Liver (tissue), 9 donors: ENCODE results near the gene EPHB4. TPM values are rescaled to one million over a fixed set of nuclear protein-coding genes. Genes with fewer than 3 reads are reported as not detected.

ENCODE experiments used
- DNase-seq: peaks from one replicate; pipeline ENCODE4 v3.0.0-alpha.2; 2017; ENCODE audit warnings: low spot score
- H3K27ac ChIP-seq, 2 donors: one replicate each; pipeline ENCODE4 v1.7.0; 2013; ENCODE audit warnings: inconsistent platforms in 2 of 2, low read length in 2 of 2, control low read depth in 1 of 2, low read depth in 1 of 2, mild to moderate bottlenecking in 1 of 2
- H3K27me3 ChIP-seq, 4 donors: one replicate each; pipeline versions ENCODE4 v1.6.1 to v1.7.0; 2013; ENCODE audit warnings: low read length in 3 of 4, inconsistent platforms in 1 of 4, mild to moderate bottlenecking in 1 of 4, moderate library complexity in 1 of 4; ENCODE audit not compliant: control insufficient read depth in 4 of 4, insufficient read depth in 4 of 4
- H3K36me3 ChIP-seq, 4 donors: one replicate each; pipeline versions ENCODE4 v1.6.1 to v1.7.0; 2013; ENCODE audit warnings: low read length in 3 of 4, mild to moderate bottlenecking in 3 of 4, low read depth in 1 of 4, moderate library complexity in 1 of 4; ENCODE audit not compliant: control insufficient read depth in 4 of 4, insufficient read depth in 3 of 4
- H3K4me1 ChIP-seq, 4 donors: one replicate each; pipeline versions ENCODE4 v1.6.1 to v1.7.0; 2013; ENCODE audit warnings: low read length in 3 of 4, mild to moderate bottlenecking in 3 of 4, moderate library complexity in 1 of 4; ENCODE audit not compliant: control insufficient read depth in 4 of 4, insufficient read depth in 4 of 4
- H3K4me3 ChIP-seq, 3 donors: one replicate each; pipeline versions ENCODE4 v1.6.1 to v1.7.0; 2013; ENCODE audit warnings: low read length in 3 of 3, control low read depth in 1 of 3, low read depth in 1 of 3, mild to moderate bottlenecking in 1 of 3
- H3K9ac ChIP-seq, 2 donors: one replicate each; pipeline ENCODE4 v1.7.0; 2013; ENCODE audit warnings: low read length in 2 of 2, mild to moderate bottlenecking in 2 of 2, moderate library complexity in 2 of 2, control low read depth in 1 of 2, low read depth in 1 of 2
- H3K9me3 ChIP-seq, 4 donors: one replicate each; pipeline versions ENCODE4 v1.6.1 to v1.7.0; 2013; ENCODE audit warnings: low read length in 3 of 4; ENCODE audit not compliant: control insufficient read depth in 4 of 4
- EGR1 ChIP-seq, 2 donors: IDR thresholded peaks; 2 replicates each; pipeline ENCODE4 v1.6.1; 2016 to 2018; ENCODE audit warnings: antibody characterized with exemption in 2 of 2, low read depth in 2 of 2
- FOXA1 ChIP-seq: IDR thresholded peaks from 2 replicates; pipeline ENCODE4 v1.6.1; 2016; ENCODE audit warnings: antibody characterized with exemption
- FOXA2 ChIP-seq: IDR thresholded peaks from 2 replicates; pipeline ENCODE4 v1.6.1; 2016; ENCODE audit warnings: antibody characterized with exemption
- GABPA ChIP-seq, 2 donors: IDR thresholded peaks in 1 of 2; conservative IDR thresholded peaks in 1 of 2; 2 replicates each; pipeline ENCODE4 v1.6.1; 2016; ENCODE audit warnings: antibody characterized with exemption in 2 of 2, mild to moderate bottlenecking in 1 of 2, moderate library complexity in 1 of 2
- HNF4A ChIP-seq, 2 donors: conservative IDR thresholded peaks; 2 replicates each; pipeline ENCODE4 v1.6.1; 2016; ENCODE audit warnings: antibody characterized with exemption in 2 of 2, mild to moderate bottlenecking in 2 of 2
- HNF4G ChIP-seq: IDR thresholded peaks from 2 replicates; pipeline ENCODE4 v1.6.1; 2016; ENCODE audit warnings: antibody characterized with exemption
- JUND ChIP-seq, 2 donors: IDR thresholded peaks; 2 replicates each; pipeline ENCODE4 v1.6.1; 2016; ENCODE audit warnings: antibody characterized with exemption in 2 of 2
- NR2F2 ChIP-seq: IDR thresholded peaks from 2 replicates; pipeline ENCODE4 v1.6.1; 2016; ENCODE audit warnings: antibody characterized with exemption
- RAD21 ChIP-seq, 2 donors: IDR thresholded peaks; 2 replicates each; pipeline ENCODE4 v1.6.1; 2016; ENCODE audit warnings: antibody characterized with exemption in 2 of 2, mild to moderate bottlenecking in 2 of 2
- REST ChIP-seq: IDR thresholded peaks from 2 replicates; pipeline ENCODE4 v1.6.1; 2016; ENCODE audit warnings: antibody characterized with exemption, mild to moderate bottlenecking
- RXRA ChIP-seq, 2 donors: IDR thresholded peaks; 2 replicates each; pipeline ENCODE4 v1.6.1; 2017 to 2018; ENCODE audit warnings: antibody characterized with exemption in 2 of 2, mild to moderate bottlenecking in 1 of 2
- SP1 ChIP-seq: IDR thresholded peaks from 2 replicates; pipeline ENCODE4 v1.6.1; 2018; ENCODE audit warnings: antibody characterized with exemption, mild to moderate bottlenecking
- TAF1 ChIP-seq: conservative IDR thresholded peaks from 2 replicates; pipeline ENCODE4 v1.6.1; 2016; ENCODE audit warnings: antibody characterized with exemption, mild to moderate bottlenecking
- YY1 ChIP-seq: IDR thresholded peaks from 2 replicates; pipeline ENCODE4 v1.6.1; 2016; ENCODE audit warnings: antibody characterized with exemption, mild to moderate bottlenecking
- ZBTB33 ChIP-seq: IDR thresholded peaks from 2 replicates; pipeline ENCODE4 v1.6.1; 2016; ENCODE audit warnings: antibody characterized with exemption
- WGBS: extraction: QIAGEN DNeasy Blood & Tissue Kit; methylation state at CpG from one replicate; pipeline ENCODE4 v1.1.7; 2013; 5-methylcytosine and 5-hydroxymethylcytosine counted together
- polyA plus RNA-seq, 2 donors: library from polyadenylated mRNA; stranded (reverse) in 1 of 2; unstranded in 1 of 2; fragments of 200-250 nt in 1 of 2; fragments of >200 nt in 1 of 2; fragmentation: Nextera tagmentation in 1 of 2; extraction: Ambion mirVana in 1 of 2; gene quantifications; one replicate each; pipeline versions ENCODE4 v1.2.1 to v1.2.3, GENCODE V29; 2013 to 2015
- total RNA-seq, 2 donors: library from RNA; depleted of rRNA; stranded (reverse); fragments of >200 nt; gene quantifications; one replicate each; pipeline ENCODE4 v1.2.3, GENCODE V29; 2014
- TF ChIP-seq, protein P1 (sequence below): IDR thresholded peaks from 2 replicates; pipeline ENCODE4 v1.6.1; 2016; ENCODE audit warnings: antibody characterized with exemption
- TF ChIP-seq, protein P2 (sequence below): IDR thresholded peaks from 2 replicates; pipeline ENCODE4 v1.6.1; 2016; ENCODE audit warnings: antibody characterized with exemption
- donor health status: healthy.
- donor health status: healthy.
- donor health status: healthy.
- donor health status: healthy.
- donor health status: healthy.

EPHB4 gene
- total and polyA plus RNA-seq, 4 donors = 14.4 to 53.0 (median 50.0) TPM

GRCh38 chr7:100829150-100829716 lies 1.9 kb upstream of the EPHB4 start:
- Histone ChIP-seq H3K27ac (peak overlapping the region; percentile 59 to 87), H3K9me3 (no peaks in the 10 kb centered on the region), H3K4me3 (no peak overlapping the region), H3K9ac (no peak overlapping the region), H3K36me3 (no peaks in the 10 kb centered on the region), H3K27me3 (no peaks in the 10 kb centered on the region), H3K4me1 (peaks cover 19 to 71% (median 48%) of the 10 kb centered on the region in 4 donors)
- 24% methylated on average over 20 of the region's 20 CpGs for WGBS
- TF ChIP-seq YY1 (no peak), HNF4A (conservative IDR thresholded peaks at IDR 0.05) (peak; percentile 41 to 61), REST (peak; percentile 32), JUND (IDR thresholded peaks at IDR 0.05) (peak in 1 of 2 donors; percentile 19), ZBTB33 (no peak), RAD21 (IDR thresholded peaks at IDR 0.05) (peak in 1 of 2 donors; percentile 12), EGR1 (IDR thresholded peaks at IDR 0.05; ENCODE audit: low read depth in 2 of 2) (peak in 1 of 2 donors; percentile 10), SP1 (peak; percentile 47), TAF1 (no peak), RXRA (IDR thresholded peaks at IDR 0.05) (peak; percentile 38 to 82), NR2F2 (peak; percentile 100)
- TF ChIP-seq, protein P1, sequence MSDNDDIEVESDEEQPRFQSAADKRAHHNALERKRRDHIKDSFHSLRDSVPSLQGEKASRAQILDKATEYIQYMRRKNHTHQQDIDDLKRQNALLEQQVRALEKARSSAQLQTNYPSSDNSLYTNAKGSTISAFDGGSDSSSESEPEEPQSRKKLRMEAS = peak; percentile 29
- DNase-seq = peak; percentile 72

DNA sequence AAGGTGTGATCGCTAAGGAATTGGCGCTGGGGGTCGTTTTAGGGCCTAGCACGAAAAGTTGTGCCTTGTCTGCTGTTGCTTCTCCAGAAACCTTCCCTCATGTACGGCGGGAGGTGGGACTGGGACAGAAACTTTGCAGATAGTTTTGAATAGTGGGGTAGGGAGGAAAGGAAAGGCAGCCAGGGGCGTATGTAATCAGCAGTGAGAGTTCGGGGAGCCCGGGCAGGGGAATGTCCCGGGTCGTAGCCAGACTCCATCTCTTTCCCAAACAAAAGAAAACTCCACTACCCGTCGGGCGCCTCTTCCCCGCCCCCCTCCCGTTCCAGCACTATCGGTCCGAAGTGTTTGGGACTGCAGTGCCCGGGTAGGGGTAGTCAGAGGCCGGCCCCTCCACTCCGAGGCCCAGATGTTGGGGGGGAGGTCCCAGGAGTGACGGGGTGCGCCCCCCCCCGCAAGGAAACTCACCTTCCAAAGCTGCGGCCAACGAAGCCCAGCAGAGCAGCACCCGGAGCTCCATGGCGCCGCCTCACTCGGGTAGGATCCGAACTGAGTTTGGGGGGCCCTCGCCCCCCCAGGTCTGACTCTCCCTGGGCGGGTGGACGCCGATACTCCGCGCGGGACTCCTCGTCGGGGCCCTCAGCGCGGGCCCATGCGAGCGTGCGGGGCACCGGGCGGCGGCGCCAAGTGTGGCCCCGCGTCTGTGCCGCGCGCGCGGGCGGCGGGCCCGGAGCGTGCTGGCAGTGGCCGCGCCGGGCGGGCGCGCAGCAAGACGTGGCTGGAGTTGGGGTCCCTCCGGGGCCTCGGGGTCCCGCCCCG lies 601 bp downstream of the EPHB4 start:
- H3K9ac ChIP-seq = peak overlapping the region; percentile 52 to 82
- no peak for TF ChIP-seq YY1
- no peak for TF ChIP-seq NR2F2
- TF ChIP-seq HNF4A (conservative IDR thresholded peaks at IDR 0.05) = no peak
- no peak for TF ChIP-seq HNF4G
- TF ChIP-seq, protein P2, sequence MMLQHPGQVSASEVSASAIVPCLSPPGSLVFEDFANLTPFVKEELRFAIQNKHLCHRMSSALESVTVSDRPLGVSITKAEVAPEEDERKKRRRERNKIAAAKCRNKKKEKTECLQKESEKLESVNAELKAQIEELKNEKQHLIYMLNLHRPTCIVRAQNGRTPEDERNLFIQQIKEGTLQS = no peak
- no peak for TF ChIP-seq ZBTB33
- no peak for TF ChIP-seq TAF1
- no peak for TF ChIP-seq FOXA1
- TF ChIP-seq GABPA (IDR thresholded peaks at IDR 0.05 in 1 of 2, conservative IDR thresholded peaks at IDR 0.05 in 1 of 2) = no peak
- no peak for TF ChIP-seq JUND (IDR thresholded peaks at IDR 0.05)
- TF ChIP-seq REST = no peak
- no peak for TF ChIP-seq FOXA2

More for the DNA sequence above, 601 bp downstream of the EPHB4 start:
- Histone ChIP-seq H3K4me3 (peak overlapping the region; percentile 75 to 91 (median 90)), H3K36me3 (peaks cover 0 to 12% (median 8%) of the 10 kb centered on the region in 4 donors), H3K4me1 (peaks cover 25 to 74% (median 51%) of the 10 kb centered on the region in 4 donors), H3K9me3 (no peaks in the 10 kb centered on the region), H3K27me3 (no peaks in the 10 kb centered on the region), H3K27ac (peak overlapping the region; percentile 71 to 87)
- DNase-seq = no peak
- WGBS = under 1% methylated on average over 71 of the region's 71 CpGs
